ENCODE measurements around the gene DDX4. TPM values are rescaled to one million over a fixed set of nuclear protein-coding genes. Genes with fewer than 3 reads are reported as not detected.

Gene DDX4
- total RNA-seq, 3 donors from 2014 or later: not detected

GRCh38 chr5:55864606-55865541 lies 127.0 kb downstream of the DDX4 start:
- H3K4me1 ChIP-seq (ENCODE audit: low read depth): no peaks in the 10 kb centered on the region
- no peak for ATAC-seq
- no peak for DNase-seq
- no peak overlapping the region for H3K4me3 ChIP-seq
- H3K9me3 ChIP-seq: no peaks in the 10 kb centered on the region
- no peak for TF ChIP-seq CTCF (IDR thresholded peaks at IDR 0.05)
- H3K36me3 ChIP-seq (ENCODE audit: low read depth): no peaks in the 10 kb centered on the region
- intact Hi-C loops (cut with DNase I, micrococcal nuclease): no loop called here

- intact Hi-C loops (cut with DNase I, micrococcal nuclease): no loop called here
- no peak overlapping the region for H3K4me3 ChIP-seq
- DNase-seq: no peak
- TF ChIP-seq CTCF (IDR thresholded peaks at IDR 0.05): no peak
- no peaks in the 10 kb centered on the region for H3K4me1 ChIP-seq (ENCODE audit: low read depth)
- no peak for ATAC-seq
- no peaks in the 10 kb centered on the region for H3K36me3 ChIP-seq (ENCODE audit: low read depth)
- no peaks in the 10 kb centered on the region for H3K9me3 ChIP-seq
Measured at GRCh38 chr5:55865831-55866230, 128.0 kb downstream of the DDX4 start.

GRCh38 chr5:55866485-55866884 lies 128.6 kb downstream of the DDX4 start:
- TF ChIP-seq CTCF (IDR thresholded peaks at IDR 0.05): no peak
- Histone ChIP-seq H3K4me3 (no peak overlapping the region), H3K36me3 (ENCODE audit: low read depth) (no peaks in the 10 kb centered on the region), H3K4me1 (ENCODE audit: low read depth) (no peaks in the 10 kb centered on the region), H3K9me3 (no peaks in the 10 kb centered on the region)
- DNase-seq: no peak
- intact Hi-C loops (cut with DNase I, micrococcal nuclease): no loop called here
- ATAC-seq: no peak

Other genes starting within 250 kb of the DDX4 start
- 100 to 1,000 TPM in 2 of 3 donors, 10 to 100 TPM in 1; 88.8 to 132 (median 122) TPM for gene PLPP1, start 203.1 kb upstream of the DDX4 start, total RNA-seq
- 10 to 100 TPM; 20.2 to 28.1 (median 20.6) TPM for gene SLC38A9, start 25.7 kb upstream of the DDX4 start, total RNA-seq
- gene IL31RA, start 113.3 kb downstream of the DDX4 start, total RNA-seq: under 1 TPM in 1 of 3 donors, not detected in 2; 0.12 TPM

All from mucosa of descending colon (tissue), 3 donors.